Posterior vena cava (tissue), 2 donors: ENCODE data around the gene SLC38A8. TPM values are rescaled to one million over a fixed set of nuclear protein-coding genes. Genes with fewer than 3 reads are reported as not detected.
A peak's percentile ranks its signal among the peaks of the same experiment; 100 is the strongest.

Experiments
- DNase-seq: peaks from one replicate; pipeline ENCODE4 v3.0.0-alpha.2; 2020; ENCODE audit warnings: low spot score
- intact Hi-C, 2 donors: fragments of 100-400 bp; cut with DNase I; formaldehyde crosslinking; loops; one replicate each; pipeline versions ENCODE4 v1.14.1 to v1.14.2; 2022 to 2023
- total RNA-seq, 2 donors: library from RNA; stranded (reverse); fragmentation: NEBNext Ultra II Directional; extraction: Animal tissue kit (Norgen Biotek cat#: 25700); gene quantifications; one replicate each; pipeline ENCODE4 v1.2.1, GENCODE V29; 2021
- donor health status: DM: yes; HTN: yes; CAD: no.
- donor health status: DM: yes; HTN: yes; CAD: no.

SLC38A8 gene
- total RNA-seq, 2 donors from 2014 or later, result not detected

GRCh38 chr16:83967838-83968305, 74.7 kb downstream of the SLC38A8 start, which contains the start of gene NECAB2:
Gene NECAB2 (plus strand): TSS chr16:83968244. CDS start chr16:83968649, 405 bp downstream.
- peak; percentile 86 for DNase-seq
- intact Hi-C loops, result loop anchor here (2.0 to 5.0 kb wide), 2 partner anchors 94 to 97 kb away; no protein-coding TSS in a partner anchor

DNA sequence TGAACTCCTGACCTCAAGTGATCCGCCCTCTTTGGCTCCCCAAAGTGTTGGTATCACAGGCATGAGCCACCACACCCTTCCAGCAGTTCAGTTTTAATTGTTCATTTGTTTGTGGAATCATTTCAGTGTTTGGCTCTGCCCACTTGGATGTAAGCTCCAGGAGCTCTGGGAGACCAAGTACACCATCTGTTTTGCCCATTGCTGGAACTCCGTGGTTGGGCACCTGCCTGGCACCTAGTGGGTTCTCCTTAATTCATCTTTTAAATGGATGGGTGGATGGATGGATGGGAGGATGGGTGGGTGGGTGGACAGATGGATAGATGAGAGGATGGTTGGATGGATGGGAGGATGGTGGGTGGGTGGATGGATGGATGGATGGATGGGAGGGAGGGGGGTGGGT, 75.5 kb downstream of the SLC38A8 start:
- intact Hi-C loops, result loop anchor here in 1 of 2 donors (5.0 kb wide), 1 partner anchor 95 kb away; no protein-coding TSS in a partner anchor
- peak; percentile 20 for DNase-seq

DNA sequence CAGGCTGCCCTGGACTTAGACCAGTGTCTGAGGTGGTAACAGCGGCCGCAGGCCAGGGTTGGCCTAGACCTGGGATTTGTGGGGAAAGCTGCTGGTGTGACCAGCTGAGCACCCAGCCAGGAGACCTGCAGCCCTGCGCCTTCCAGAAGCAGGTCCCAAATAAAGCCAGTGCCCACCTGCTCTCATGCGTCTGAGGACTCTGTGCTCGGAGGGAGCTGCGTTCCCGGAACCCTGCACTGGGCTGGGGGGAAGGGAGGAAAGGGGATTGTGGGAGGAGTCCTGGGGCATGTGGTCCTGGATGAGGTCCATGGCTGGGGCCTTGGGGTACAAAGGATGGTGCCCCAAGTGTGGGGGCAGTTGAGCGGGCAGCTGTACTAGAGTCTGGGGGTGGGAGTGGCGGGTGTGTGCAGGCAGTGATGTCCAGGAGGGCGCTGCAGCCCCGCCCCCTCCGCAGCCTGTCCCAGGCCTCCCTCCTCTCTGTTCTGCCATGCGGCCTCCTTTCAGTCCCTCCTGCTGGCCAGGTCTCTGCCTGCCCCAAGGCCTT, 76.4 kb downstream of the SLC38A8 start:
- DNase-seq, result peak; percentile 72
- intact Hi-C loops, result loop anchor here in 1 of 2 donors (5.0 kb wide), 1 partner anchor 96 kb away; no protein-coding TSS in a partner anchor

GRCh38 chr16:83965444-83966152, 77.0 kb downstream of the SLC38A8 start:
- intact Hi-C loops, result loop anchor here in 1 of 2 donors (5.0 kb wide), 1 partner anchor 97 kb away; no protein-coding TSS in a partner anchor
- DNase-seq, result no peak

GRCh38 chr16:83964684-83965443, 77.7 kb downstream of the SLC38A8 start:
- peak; percentile 73 for DNase-seq
- intact Hi-C loops, result loop anchor here in 1 of 2 donors (5.0 kb wide), 1 partner anchor 97 kb away; no protein-coding TSS in a partner anchor

DNA sequence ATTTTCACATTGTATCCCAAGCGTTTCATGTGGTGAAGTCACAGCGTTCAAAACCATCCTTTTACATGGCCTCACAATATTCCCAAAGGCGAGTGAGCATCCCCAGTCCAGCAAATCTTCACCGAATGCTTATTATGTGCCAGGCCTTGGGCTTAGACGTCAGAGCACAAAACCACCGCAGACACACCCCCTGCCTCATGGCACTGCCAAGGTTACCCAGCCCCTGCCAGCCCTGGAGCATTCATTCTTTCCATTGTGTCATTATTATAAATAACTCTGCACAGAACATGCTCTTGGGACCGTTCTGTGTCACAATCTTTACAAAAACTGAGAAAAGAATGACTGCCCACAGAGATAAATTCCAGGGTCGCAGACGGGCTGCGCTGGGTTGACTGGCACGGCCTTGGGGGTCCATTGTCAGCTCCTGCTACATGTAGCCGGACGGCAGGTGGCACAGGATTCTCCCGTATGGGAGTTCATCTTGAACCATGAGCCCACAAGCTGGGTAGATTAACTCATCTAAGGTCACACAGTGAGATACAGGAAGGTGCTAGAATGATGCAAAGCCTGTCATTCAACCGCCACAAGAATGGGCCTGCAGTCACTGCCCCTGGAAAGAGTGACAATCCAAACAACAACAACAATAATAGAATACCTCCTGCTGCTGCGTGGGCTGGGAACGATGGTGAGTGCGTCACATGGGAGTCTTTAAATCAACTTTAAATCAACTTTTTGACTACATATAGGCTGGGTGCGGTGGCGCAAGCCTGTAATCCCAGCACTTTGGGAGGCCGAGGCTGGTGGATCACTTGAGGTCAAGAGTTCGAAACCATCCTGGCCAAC, 79.1 kb downstream of the SLC38A8 start:
- peak; percentile 64 for DNase-seq
- intact Hi-C loops, result no loop called here

- intact Hi-C loops, result no loop called here
- DNase-seq, result no peak
Measured at GRCh38 chr16:83961591-83961990, 81.0 kb downstream of the SLC38A8 start.

DNA sequence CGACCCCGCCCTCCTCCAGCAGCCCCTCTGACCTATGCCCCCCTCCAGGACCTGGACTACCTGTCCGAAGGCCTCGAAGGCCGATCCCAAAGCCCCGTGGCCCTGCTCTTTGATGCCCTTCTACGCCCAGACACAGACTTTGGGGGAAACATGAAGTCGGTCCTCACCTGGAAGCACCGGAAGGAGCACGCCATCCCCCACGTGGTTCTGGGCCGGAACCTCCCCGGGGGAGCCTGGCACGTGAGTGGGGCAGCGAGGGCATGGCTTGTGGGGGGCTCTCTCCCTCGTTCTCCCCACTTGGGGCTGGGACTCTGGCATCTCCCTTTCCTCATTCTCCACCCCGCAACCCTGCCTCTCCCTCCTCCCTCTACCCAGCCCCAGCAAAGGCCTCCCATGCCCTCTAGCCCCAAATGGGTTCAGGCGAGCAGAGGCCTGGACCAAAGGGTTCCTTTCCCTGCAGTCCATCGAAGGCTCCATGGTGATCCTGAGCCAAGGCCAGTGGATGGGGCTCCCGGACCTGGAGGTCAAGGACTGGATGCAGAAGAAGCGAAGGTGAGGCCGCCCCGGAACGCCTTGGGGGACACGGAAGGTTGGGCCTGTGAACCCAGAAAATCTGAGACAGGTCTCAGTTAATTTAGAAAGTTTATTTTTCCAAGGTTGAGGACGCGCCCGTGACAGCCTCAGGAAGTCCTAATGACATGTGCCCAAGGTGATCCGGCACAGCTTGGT, 81.9 kb downstream of the SLC38A8 start:
- intact Hi-C loops, result no loop called here
- no peak for DNase-seq

Other genes with a start within 250 kb of the SLC38A8 start
- 10 to 100 TPM; 68.8 to 81.1 TPM for gene HSBP1, start 234.8 kb downstream of the SLC38A8 start, total RNA-seq
- 1 to 10 TPM; 5.5 TPM for gene MLYCD, start 143.7 kb downstream of the SLC38A8 start, total RNA-seq
- gene OSGIN1, start 89.6 kb downstream of the SLC38A8 start, total RNA-seq, result 1 to 10 TPM; 6.2 to 6.8 TPM
- 1 to 10 TPM in 1 of 2 donors, under 1 TPM in 1; 0.71 to 3.0 TPM for gene NECAB2, start 74.6 kb downstream of the SLC38A8 start, total RNA-seq
- gene MBTPS1, start 74.1 kb upstream of the SLC38A8 start, total RNA-seq, result 10 to 100 TPM; 61.9 to 71.3 TPM
- 10 to 100 TPM; 10.1 to 21.2 TPM for gene HSDL1, start 102.4 kb upstream of the SLC38A8 start, total RNA-seq
- not detected for gene DNAAF1, start 102.5 kb upstream of the SLC38A8 start, total RNA-seq
- 10 to 100 TPM; 32.3 to 35.9 TPM for gene TAF1C, start 144.3 kb upstream of the SLC38A8 start, total RNA-seq
- not detected for gene ADAD2, start 148.4 kb upstream of the SLC38A8 start, total RNA-seq
- gene KCNG4, start 197.2 kb upstream of the SLC38A8 start, total RNA-seq, result not detected